K562 (cell line): ENCODE results near the gene NUPR1. TPM values are rescaled to one million over a fixed set of nuclear protein-coding genes. Genes with fewer than 3 reads are reported as not detected.

Experiments
- ATAC-seq: fragments of 200-7000 bp; cut with Tn5 transposase; 3 replicates; pipeline ENCODE4 v1.9.1; 2020; ENCODE audit warnings: moderate library complexity
- BruUV-seq: library from RNA; stranded (reverse); fragments of 400-500 nt; replicated peaks from 2 replicates; lab custom pipeline; 2021; lab: Mats Ljungman, UMichigan
- CTCF ChIA-PET: fragments of 300-600 bp; formaldehyde crosslinking; extraction: SDS; loops from one replicate; lab custom pipeline; 2021; ENCODE audit warnings: low intra/inter-chr PET ratio; lab: Yijun Ruan, JAX
- POLR2A ChIA-PET: fragments of 300-600, 350-650 bp; sonication (Branson Sonifier 250); formaldehyde crosslinking; extraction: SDS; loops from one replicate; lab custom pipeline; 2021; ENCODE audit warnings: antibody characterized with exemption, inconsistent platforms; lab: Yijun Ruan, JAX
- DNase-seq, 4 experiments: peaks; one replicate each; pipeline versions ENCODE4 v3.0.0 to v3.0.0-alpha.2; 2011 to 2018; ENCODE audit warnings: low spot score in 3 of 4, mixed read lengths in 3 of 4; ENCODE audit errors: extremely low read depth in 1 of 4
- FAIRE-seq: peaks from 2 replicates; lab custom pipeline; 2011; peaks lifted over from hg19 to GRCh38; lab: Jason Lieb, UNC
- H2AFZ ChIP-seq: 2 replicates; pipeline ENCODE4 v1.6.0; 2011; ENCODE audit warnings: low read depth, low read length, control low read depth, inconsistent platforms
- H3K27ac ChIP-seq: fragments of 200-600 bp; 3 replicates; pipeline ENCODE4 v1.8.0; 2011; ENCODE audit warnings: low read depth, mild to moderate bottlenecking, control low read depth, inconsistent platforms, low read length, moderate library complexity, mixed read lengths; ENCODE audit errors: extremely low read depth
- H3K27me3 ChIP-seq, 2 experiments: fragments of 300-600 bp in 1 of 2; 2 replicates in 1 of 2; 3 replicates in 1 of 2; pipeline versions ENCODE4 v1.6.0 to v1.8.0; 2011; ENCODE audit warnings: inconsistent platforms in 2 of 2, low read length in 2 of 2, mild to moderate bottlenecking in 1 of 2, mixed read lengths in 1 of 2, moderate library complexity in 1 of 2; ENCODE audit not compliant: control insufficient read depth in 2 of 2, insufficient read depth in 2 of 2
- H3K36me3 ChIP-seq: fragments of 300-600 bp; 3 replicates; pipeline ENCODE4 v1.8.0; 2011; ENCODE audit warnings: mild to moderate bottlenecking, low read length, inconsistent platforms; ENCODE audit not compliant: control insufficient read depth, insufficient read depth
- H3K4me1 ChIP-seq, 2 experiments: fragments of 200-600 bp in 1 of 2; replicated peaks in 1 of 2; 2 replicates in 1 of 2; 3 replicates in 1 of 2; pipeline versions ENCODE4 v1.5.1 to v1.8.0; 2011; ENCODE audit warnings: inconsistent platforms in 2 of 2, low read length in 2 of 2, mild to moderate bottlenecking in 1 of 2, mixed read lengths in 1 of 2, moderate library complexity in 1 of 2; ENCODE audit not compliant: control insufficient read depth in 2 of 2, insufficient read depth in 2 of 2
- H3K4me2 ChIP-seq: 2 replicates; pipeline ENCODE4 v1.6.1; 2011; ENCODE audit warnings: low read length, control low read depth, inconsistent platforms, mixed read lengths; ENCODE audit not compliant: insufficient read depth
- H3K4me3 ChIP-seq: fragments of 200-600 bp; sonication (generic), shearing (Covaris generic); 2 replicates; pipeline ENCODE4 v1.5.1; 2016; ENCODE audit warnings: control low read depth, inconsistent platforms
- H3K79me2 ChIP-seq: fragments of 200-600 bp; 3 replicates; pipeline ENCODE4 v1.8.0; 2011; ENCODE audit warnings: low read length, inconsistent platforms; ENCODE audit not compliant: control insufficient read depth, insufficient read depth
- H3K9ac ChIP-seq, 2 experiments: 2 replicates each; pipeline versions ENCODE4 v1.6.0 to v1.6.1; 2011; ENCODE audit warnings: low read depth in 2 of 2, low read length in 2 of 2, control low read depth in 1 of 2, inconsistent platforms in 1 of 2, mild to moderate bottlenecking in 1 of 2, mixed read lengths in 1 of 2; ENCODE audit not compliant: insufficient read depth in 1 of 2
- H3K9me1 ChIP-seq: one replicate; pipeline ENCODE4 v1.6.0; 2011; ENCODE audit warnings: inconsistent platforms, mild to moderate bottlenecking, low read length, moderate library complexity; ENCODE audit not compliant: control insufficient read depth, insufficient read depth
- H3K9me3 ChIP-seq: replicated peaks from 2 replicates; pipeline ENCODE4 v1.5.1; 2011; ENCODE audit warnings: low read depth, low read length, inconsistent platforms; ENCODE audit not compliant: control insufficient read depth, insufficient read depth
- H4K20me1 ChIP-seq: replicated peaks from 2 replicates; pipeline ENCODE4 v1.6.1; 2011; ENCODE audit warnings: low read length, inconsistent platforms, mixed read lengths; ENCODE audit not compliant: control insufficient read depth, insufficient read depth
- ATF1 ChIP-seq, 2 experiments: fragments of 450-650 bp in 1 of 2; IDR thresholded peaks; 2 replicates each; pipeline ENCODE4 v1.6.1; 2016; ENCODE audit warnings: missing compliant biosample characterization in 1 of 2, missing genetic modification characterization in 1 of 2
- BHLHE40 ChIP-seq: IDR thresholded peaks from 2 replicates; pipeline ENCODE4 v1.6.1; 2011; ENCODE audit warnings: low read length, improper control_type of control experiment
- BRF2 ChIP-seq: IDR thresholded peaks from 3 replicates; pipeline ENCODE4 v1.6.1; 2011; ENCODE audit warnings: borderline replicate concordance, mild to moderate bottlenecking; ENCODE audit not compliant: insufficient read length, insufficient read depth
- CREBBP ChIP-seq: IDR thresholded peaks from one replicate; pipeline ENCODE4 v1.6.1; 2012; ENCODE audit warnings: low read depth, mild to moderate bottlenecking, control low read depth, inconsistent platforms, low read length
- EGR1 ChIP-seq: fragments of 450-650 bp; conservative IDR thresholded peaks from 2 replicates; pipeline ENCODE4 v1.6.1; 2017; ENCODE audit warnings: mild to moderate bottlenecking
- ETS1 ChIP-seq: conservative IDR thresholded peaks from 2 replicates; pipeline ENCODE4 v1.6.1; 2011; ENCODE audit warnings: low read depth, mild to moderate bottlenecking, low read length; ENCODE audit not compliant: control insufficient read depth
- FOXJ3 ChIP-seq: sonication (generic); formaldehyde crosslinking; IDR thresholded peaks from 2 replicates; pipeline ENCODE4 v1.4.0; 2020; ENCODE audit warnings: mild to moderate bottlenecking, missing genetic modification reagents
- MXI1 ChIP-seq: IDR thresholded peaks from 2 replicates; pipeline ENCODE4 v1.6.1; 2011; ENCODE audit warnings: low read depth, mild to moderate bottlenecking, improper control_type of control experiment, low read length
- POLR2B ChIP-seq: fragments of 450-650 bp; IDR thresholded peaks from 2 replicates; pipeline ENCODE4 v1.6.1; 2018; ENCODE audit warnings: low read depth; ENCODE audit not compliant: partially characterized antibody
- RNF2 ChIP-seq: sonication (generic); IDR thresholded peaks from 2 replicates; pipeline ENCODE4 v1.6.1; 2016
- YY1 ChIP-seq, 3 experiments: IDR thresholded peaks; 2 replicates each; pipeline ENCODE4 v1.6.1; 2011; ENCODE audit warnings: low read length in 2 of 3, mild to moderate bottlenecking in 2 of 3, moderate library complexity in 2 of 3, borderline replicate concordance in 1 of 3, control low read depth in 1 of 3, low read depth in 1 of 3; ENCODE audit not compliant: insufficient read depth in 3 of 3, insufficient replicate concordance in 2 of 3, control insufficient read depth in 1 of 3, insufficient read length in 1 of 3; ENCODE audit errors: extremely low read depth in 1 of 3
- ZBTB11 ChIP-seq, 3 experiments: fragments of 200-800 bp in 1 of 3; fragments of 250-450 bp in 1 of 3; fragments of 450-650 bp in 1 of 3; sonication (Bioruptor Pico) in 1 of 3; sonication (Bioruptor generic) in 1 of 3; formaldehyde crosslinking in 1 of 3; IDR thresholded peaks; 2 replicates each; pipeline versions ENCODE4 v1.6.1 to v1.8.0; 2016 to 2022; ENCODE audit warnings: mild to moderate bottlenecking in 2 of 3, missing genetic modification characterization in 2 of 3, missing compliant biosample characterization in 1 of 3, moderate library complexity in 1 of 3
- ZBTB2 ChIP-seq: fragments of 450-650 bp; IDR thresholded peaks from 2 replicates; pipeline ENCODE4 v1.6.1; 2016; ENCODE audit warnings: antibody characterized with exemption
- ZNF24 ChIP-seq: fragments of 450-650 bp; IDR thresholded peaks from 2 replicates; pipeline ENCODE4 v1.6.1; 2016
- ZNF583 ChIP-seq: fragments of 250-450 bp; sonication (Bioruptor Pico); IDR thresholded peaks from 2 replicates; pipeline ENCODE4 v1.4.0; 2020
- WGBS: fragments of 100-300 bp; shearing (Covaris generic); methylation state at CpG from one replicate; pipeline ENCODE4 v1.1.6; 2016; ENCODE audit warnings: low coverage, mixed read lengths; ENCODE audit not compliant: insufficient coverage; ENCODE audit errors: missing lambda C conversion rate; 5-methylcytosine and 5-hydroxymethylcytosine counted together
- in situ Hi-C: fragments of 300-500 bp; cut with MboI; formaldehyde crosslinking; loops from 4 replicates; pipeline ENCODE4 v1.15.0; 2018; ENCODE audit warnings: inconsistent platforms, mixed read lengths
- intact Hi-C: fragments of 100-400 bp; cut with micrococcal nuclease; formaldehyde crosslinking; loops from 2 replicates; pipeline ENCODE4 v1.14.2; 2022
- polyA plus RNA-seq, 8 experiments: library from polyadenylated mRNA; depleted of rRNA in 4 of 8; stranded (reverse) in 5 of 8; unstranded in 3 of 8; fragments of >200 nt; fragmentation: Nextera tagmentation in 2 of 8; fragmentation: Illumina TruSeq in 1 of 8; extraction: Ambion mirVana in 2 of 8; extraction: Trizol in 1 of 8; gene quantifications; 2 replicates each; pipeline versions ENCODE4 v1.2.1 to v1.2.3, GENCODE V29; 2011 to 2014; ENCODE audit warnings: inconsistent platforms in 1 of 8, missing spikeins in 1 of 8
- total RNA-seq, 7 experiments: library from RNA; depleted of rRNA in 6 of 7; stranded (reverse); fragments of >200 nt in 6 of 7; fragmentation: Illumina TruSeq in 2 of 7; extraction: Trizol in 2 of 7; gene quantifications; 2 replicates each; pipeline versions ENCODE4 v1.2.1 to v1.2.3, GENCODE V29; 2011 to 2021; ENCODE audit warnings: low replicate concordance in 1 of 7

Gene NUPR1
- total and polyA plus RNA-seq, 9 of the 15 experiments (the other 6 are each of a cell fraction or from before 2014, with no cell fraction given), result 0.07 to 1.5 (median 0.27) TPM

DNA sequence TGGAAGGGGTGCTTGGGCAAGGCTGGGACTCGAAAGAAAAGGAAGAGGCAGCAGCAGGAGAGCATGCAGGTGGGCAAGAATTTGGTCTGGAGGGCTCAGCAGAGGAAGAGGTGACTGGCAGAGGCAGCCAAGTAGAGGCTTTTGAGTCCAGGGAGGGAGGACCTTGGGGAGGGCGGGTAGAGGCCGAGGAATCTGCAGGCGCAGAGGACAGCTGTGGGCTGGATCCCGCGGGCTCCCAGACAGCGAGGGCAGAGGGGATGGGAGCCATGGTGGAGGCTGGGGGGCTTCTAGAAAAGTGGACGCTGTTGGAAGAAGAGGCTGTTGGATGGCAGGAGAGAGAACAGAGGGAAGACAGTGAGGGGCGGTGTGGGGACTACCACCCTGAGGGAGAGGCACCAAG, 41.4 kb downstream of the NUPR1 start:
- no peak overlapping the region for H3K4me3 ChIP-seq
- intact Hi-C loops (no loop called here), in situ Hi-C loops (loop anchor here (25.0 kb wide), 1 partner anchor 1715 kb away; no protein-coding TSS in a partner anchor)
- ChIA-PET POLR2A (no interaction called here), CTCF (no interaction called here)
- no peak for DNase-seq
- H3K9ac ChIP-seq, result peak overlapping the region in 1 of 2 experiments; percentile 39; a peak in 1 of 4 replicates
- H3K9me1 ChIP-seq, result no peaks in the 10 kb centered on the region
- no peak overlapping the region for H3K27ac ChIP-seq
- BruUV-seq, result no TSS peak
- no peak overlapping the region for H2AFZ ChIP-seq
- no peaks in the 10 kb centered on the region for H4K20me1 ChIP-seq
- peaks cover 13 to 54% of the 10 kb centered on the region in 2 experiments for H3K4me1 ChIP-seq
- no peak for FAIRE-seq
- no peak overlapping the region for H3K4me2 ChIP-seq
- 51% methylated on average over 4 of the region's 9 CpGs for WGBS
- TF ChIP-seq FOXJ3 (CRISPR knock-in tag) (no peak), ATF1 (CRISPR knock-in tag; IDR thresholded peaks at IDR 0.05) (no peak), ATF1 (tag; IDR thresholded peaks at IDR 0.05) (no peak), BRF2 (no peak), ZBTB2 (no peak), ETS1 (no peak), ZBTB11 (CRISPR knock-in tag; IDR thresholded peaks at IDR 0.05) (no peak), CREBBP (no peak), EGR1 (no peak), ZNF24 (no peak), MXI1 (no peak), ZNF583 (CRISPR knock-in tag) (no peak), BHLHE40 (no peak), YY1 (IDR thresholded peaks at IDR 0.05; ENCODE audit: borderline replicate concordance in 1 of 3, control insufficient read depth in 1 of 3, extremely low read depth in 1 of 3, insufficient read depth in 3 of 3, insufficient read length in 1 of 3, insufficient replicate concordance in 2 of 3, low read depth in 1 of 3, low read length in 2 of 3) (no peak), POLR2B (no peak), RNF2 (no peak)
- H3K79me2 ChIP-seq, result no peaks in the 10 kb centered on the region; the same call in 2 of the 3 replicates
- no peaks in the 10 kb centered on the region for H3K36me3 ChIP-seq
- ATAC-seq, result no peak
- H3K27me3 ChIP-seq, result peaks cover 0 to 8% of the 10 kb centered on the region in 2 experiments; a peak in 1 of 5 replicates
- no peaks in the 10 kb centered on the region for H3K9me3 ChIP-seq
